ENCODE measurements around the gene OBSCN.

The OBSCN gene

GRCh38 chr1:228315484-228315944 lies 107.7 kb downstream of the OBSCN start:
- H3K4me3 ChIP-seq (replicated peaks; ENCODE audit: low read depth, low read length) = no peak overlapping the region
- no peak for TF ChIP-seq CTCF (IDR thresholded peaks at IDR 0.05; ENCODE audit: low read length, missing control alignments)
- no peak for DNase-seq (ENCODE audit: low read depth)

DNA sequence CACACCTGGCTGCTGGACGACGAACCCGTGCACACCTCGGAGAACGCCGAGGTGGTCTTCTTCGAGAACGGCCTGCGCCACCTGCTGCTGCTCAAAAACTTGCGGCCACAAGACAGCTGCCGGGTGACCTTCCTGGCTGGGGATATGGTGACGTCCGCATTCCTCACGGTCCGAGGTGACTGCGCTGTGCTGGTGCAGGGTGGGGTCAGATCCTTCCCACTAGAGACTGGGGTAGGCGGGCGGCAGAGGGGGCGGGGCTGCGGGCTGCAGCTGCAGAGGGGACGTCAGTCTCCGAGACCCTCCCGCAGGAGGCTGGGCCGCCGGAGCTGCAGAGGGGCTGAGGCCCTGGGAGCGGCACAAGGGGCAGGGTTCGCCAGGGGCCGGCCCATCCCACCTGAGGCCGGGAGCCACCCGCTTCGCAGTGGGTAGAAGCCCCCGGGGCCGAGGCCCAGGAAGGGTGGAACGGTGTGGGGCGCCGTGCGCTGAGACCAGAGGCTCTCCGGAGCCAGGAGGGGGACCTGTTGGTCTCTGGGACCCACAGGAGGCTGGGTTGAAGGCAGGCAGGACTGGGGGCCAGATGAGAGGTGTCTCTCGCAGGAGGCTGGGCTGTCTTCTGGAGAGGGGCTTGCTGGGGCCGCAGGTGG lies 108.2 kb downstream of the OBSCN start:
- no peak for TF ChIP-seq CTCF (IDR thresholded peaks at IDR 0.05; ENCODE audit: low read length, missing control alignments)
- DNase-seq (ENCODE audit: low read depth) = no peak
- no peak overlapping the region for H3K4me3 ChIP-seq (replicated peaks; ENCODE audit: low read depth, low read length)

GRCh38 chr1:228316589-228317387 lies 108.9 kb downstream of the OBSCN start:
- H3K4me3 ChIP-seq (replicated peaks; ENCODE audit: low read depth, low read length) = no peak overlapping the region
- TF ChIP-seq CTCF (IDR thresholded peaks at IDR 0.05; ENCODE audit: low read length, missing control alignments) = no peak
- no peak for DNase-seq (ENCODE audit: low read depth)

- H3K4me3 ChIP-seq (replicated peaks; ENCODE audit: low read depth, low read length) = no peak overlapping the region
- TF ChIP-seq CTCF (IDR thresholded peaks at IDR 0.05; ENCODE audit: low read length, missing control alignments) = no peak
- DNase-seq (ENCODE audit: low read depth) = no peak
These were observed 109.6 kb downstream of the OBSCN start for GRCh38 chr1:228317411-228317828.

DNA sequence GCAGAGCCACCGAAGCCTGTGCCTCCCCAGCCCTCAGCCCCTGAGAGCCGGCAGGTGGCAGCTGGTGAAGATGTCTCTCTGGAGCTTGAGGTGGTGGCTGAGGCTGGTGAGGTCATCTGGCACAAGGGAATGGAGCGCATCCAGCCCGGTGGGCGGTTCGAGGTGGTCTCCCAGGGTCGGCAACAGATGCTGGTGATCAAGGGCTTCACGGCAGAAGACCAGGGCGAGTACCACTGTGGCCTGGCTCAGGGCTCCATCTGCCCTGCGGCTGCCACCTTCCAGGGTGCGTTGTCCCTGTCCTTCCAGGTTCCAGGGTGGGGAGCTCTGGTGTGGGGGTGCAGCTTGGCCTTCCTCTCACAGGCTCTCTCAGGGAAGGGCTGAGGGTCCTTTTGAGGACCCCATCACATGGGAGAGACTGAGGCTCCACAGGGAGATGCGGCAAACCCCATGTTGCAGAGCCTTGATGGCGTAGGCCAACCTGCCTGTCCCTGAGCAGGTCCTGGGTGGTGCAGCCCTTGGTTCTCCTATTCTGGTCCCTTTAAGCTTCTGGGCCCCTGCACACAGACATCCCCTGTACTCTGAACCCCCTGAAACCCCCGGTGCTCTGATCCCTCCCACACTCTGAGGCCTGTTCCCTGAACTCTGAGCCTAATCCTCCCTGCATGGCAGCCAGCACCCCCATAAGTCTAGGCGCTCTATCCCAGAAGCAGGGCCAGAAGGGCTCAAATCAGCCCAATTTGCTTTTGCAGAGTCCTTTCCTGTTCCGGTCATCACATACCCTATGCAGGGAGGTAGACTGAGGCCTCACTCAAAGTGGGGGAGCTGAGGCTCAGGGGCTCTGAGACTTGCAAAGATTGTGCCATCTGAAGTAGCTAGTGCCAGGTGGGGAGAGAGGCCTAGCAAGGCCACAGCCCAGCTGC lies 110.3 kb downstream of the OBSCN start:
- DNase-seq (ENCODE audit: low read depth) = no peak
- TF ChIP-seq CTCF (IDR thresholded peaks at IDR 0.05; ENCODE audit: low read length, missing control alignments) = no peak
- H3K4me3 ChIP-seq (replicated peaks; ENCODE audit: low read depth, low read length) = no peak overlapping the region

- no peak for TF ChIP-seq CTCF (IDR thresholded peaks at IDR 0.05; ENCODE audit: low read length, missing control alignments)
- no peak overlapping the region for H3K4me3 ChIP-seq (replicated peaks; ENCODE audit: low read depth, low read length)
- DNase-seq (ENCODE audit: low read depth) = no peak
These were observed 111.0 kb downstream of the OBSCN start for GRCh38 chr1:228318823-228319241.
